GM18498 (cell line): ENCODE measurements around the gene SLC6A17.

ENCODE experiments used
- ATAC-seq: cut with Tn5 transposase; IDR thresholded peaks from one replicate; pipeline ENCODE4 v1.9.1; 2021; ENCODE audit warnings: mild to moderate bottlenecking, moderate library complexity; ENCODE audit not compliant: unreplicated experiment

The SLC6A17 gene

GRCh38 chr1:110201157-110201825 is 51.0 kb downstream of the SLC6A17 start:
- no peak for ATAC-seq

- no peak for ATAC-seq
These were observed 52.8 kb downstream of the SLC6A17 start for GRCh38 chr1:110203021-110203661.

GRCh38 chr1:110205156-110205555 is 54.9 kb downstream of the SLC6A17 start:
- ATAC-seq, result no peak

DNA sequence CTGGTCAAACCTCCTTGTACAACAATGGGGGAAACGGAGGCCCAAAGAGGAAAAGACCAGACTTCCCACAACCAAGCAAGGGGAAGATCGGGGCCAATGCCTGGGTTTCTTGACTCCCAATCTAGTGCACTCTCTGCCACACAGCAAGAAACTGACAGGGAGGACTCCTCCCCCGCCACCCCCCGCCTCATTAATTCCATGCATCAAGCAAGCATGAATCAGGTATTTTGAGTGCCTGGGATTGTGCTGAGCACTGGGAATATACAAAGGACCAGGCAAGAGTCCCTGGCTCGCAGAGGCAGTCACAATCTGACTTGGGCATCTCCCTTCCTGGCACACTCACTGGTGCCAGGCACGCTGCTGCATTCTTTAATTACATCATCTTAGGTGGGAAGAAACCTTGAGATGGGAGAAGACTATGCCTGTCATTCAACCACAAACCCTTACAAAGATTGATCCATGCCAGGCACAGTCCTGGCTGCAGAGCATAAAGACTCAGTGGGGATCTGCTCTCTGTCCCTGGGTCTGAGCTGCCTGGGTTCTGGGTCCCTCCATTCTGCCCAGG is 55.4 kb downstream of the SLC6A17 start:
- no peak for ATAC-seq

GRCh38 chr1:110206261-110206920 is 56.1 kb downstream of the SLC6A17 start:
- ATAC-seq, result no peak

GRCh38 chr1:110207831-110208230 is 57.5 kb downstream of the SLC6A17 start:
- no peak for ATAC-seq

DNA sequence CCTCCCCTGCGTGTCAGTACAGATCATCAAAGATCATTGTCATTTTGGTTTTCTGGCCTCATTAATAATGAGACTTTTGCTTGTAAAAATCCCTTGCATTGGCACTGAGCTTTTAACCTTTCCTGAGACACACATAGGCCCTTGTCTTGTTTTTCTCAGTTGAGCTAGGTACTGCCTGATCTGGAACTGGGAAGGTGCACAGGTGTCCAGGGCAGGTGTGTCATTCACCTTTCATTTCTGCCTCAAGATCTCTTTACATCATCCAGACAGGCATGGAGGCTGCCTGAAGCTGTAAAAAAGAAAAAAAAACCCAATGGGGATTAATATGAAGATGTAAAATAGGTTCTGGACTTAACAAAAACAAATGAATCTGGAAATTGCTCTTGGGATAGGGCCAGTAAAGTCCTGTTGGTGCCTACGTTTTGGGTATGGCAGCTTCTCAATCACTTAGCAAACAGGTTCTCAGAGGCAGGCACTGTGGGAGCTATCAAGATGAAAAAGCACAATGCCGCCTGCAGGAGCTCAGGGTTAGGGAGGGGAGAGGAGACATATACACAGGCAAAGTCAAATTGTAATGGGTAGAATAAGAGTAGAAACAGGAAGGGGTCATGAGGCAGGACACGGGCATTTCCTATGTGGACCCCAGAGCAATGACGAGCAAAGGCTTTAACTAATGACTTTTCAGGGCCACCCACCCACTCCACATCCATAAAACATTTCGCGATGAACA is 58.8 kb downstream of the SLC6A17 start:
- ATAC-seq, result no peak

GRCh38 chr1:110209715-110210603 is 59.7 kb downstream of the SLC6A17 start, which contains the start of gene KCNC4:
KCNC4 (plus strand) TSS chr1:110210314; CDS start chr1:110211500, 1,186 bp downstream.
- ATAC-seq, result peak; percentile 86

DNA sequence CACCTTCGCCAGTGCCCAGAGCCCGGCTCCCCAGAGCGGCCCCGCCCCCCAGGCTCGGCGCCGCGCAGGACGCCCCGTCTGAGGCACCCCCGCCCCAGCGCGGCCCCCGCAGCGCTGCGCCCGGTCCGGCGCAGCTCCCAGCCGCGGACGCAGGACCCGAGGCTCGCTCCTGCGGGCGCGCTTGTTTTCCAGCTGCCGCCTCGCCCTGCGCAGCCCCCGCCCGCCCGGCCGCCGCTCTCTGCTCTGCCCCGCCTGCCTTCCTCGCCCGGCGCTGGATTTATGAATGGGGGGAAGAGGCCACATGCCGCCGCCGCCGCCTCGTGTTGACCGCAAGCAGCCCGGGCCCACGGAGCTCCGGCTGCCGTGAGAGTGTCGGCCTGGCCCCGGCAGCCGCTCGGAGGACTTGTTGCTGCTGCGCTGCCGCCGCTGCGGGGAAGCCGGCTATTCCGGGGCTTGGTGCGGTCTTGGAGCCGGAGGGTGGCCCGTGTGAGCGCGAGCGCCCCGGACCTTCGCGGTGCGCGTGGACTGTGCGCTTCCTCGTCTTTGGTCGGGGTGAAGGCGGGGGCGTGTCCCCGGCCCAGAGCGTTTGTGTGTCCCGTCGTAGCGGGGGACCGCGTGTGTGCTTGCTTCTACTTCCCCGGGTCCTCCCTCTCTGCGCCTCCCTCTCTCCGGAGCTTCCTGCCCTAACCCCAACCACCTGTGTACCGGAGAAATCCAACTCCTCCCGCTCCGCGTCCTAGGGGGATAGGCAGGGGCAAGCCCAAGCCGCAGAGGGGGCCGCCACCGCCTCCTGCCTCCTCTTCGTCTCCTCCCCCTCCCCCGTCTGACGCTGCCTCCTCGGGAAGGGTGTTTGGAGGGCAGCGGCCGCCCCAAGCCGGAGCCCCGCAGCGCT is 60.6 kb downstream of the SLC6A17 start:
- ATAC-seq, result peak; percentile 35

GRCh38 chr1:110211496-110212168 is 61.3 kb downstream of the SLC6A17 start:
- ATAC-seq, result no peak

DNA sequence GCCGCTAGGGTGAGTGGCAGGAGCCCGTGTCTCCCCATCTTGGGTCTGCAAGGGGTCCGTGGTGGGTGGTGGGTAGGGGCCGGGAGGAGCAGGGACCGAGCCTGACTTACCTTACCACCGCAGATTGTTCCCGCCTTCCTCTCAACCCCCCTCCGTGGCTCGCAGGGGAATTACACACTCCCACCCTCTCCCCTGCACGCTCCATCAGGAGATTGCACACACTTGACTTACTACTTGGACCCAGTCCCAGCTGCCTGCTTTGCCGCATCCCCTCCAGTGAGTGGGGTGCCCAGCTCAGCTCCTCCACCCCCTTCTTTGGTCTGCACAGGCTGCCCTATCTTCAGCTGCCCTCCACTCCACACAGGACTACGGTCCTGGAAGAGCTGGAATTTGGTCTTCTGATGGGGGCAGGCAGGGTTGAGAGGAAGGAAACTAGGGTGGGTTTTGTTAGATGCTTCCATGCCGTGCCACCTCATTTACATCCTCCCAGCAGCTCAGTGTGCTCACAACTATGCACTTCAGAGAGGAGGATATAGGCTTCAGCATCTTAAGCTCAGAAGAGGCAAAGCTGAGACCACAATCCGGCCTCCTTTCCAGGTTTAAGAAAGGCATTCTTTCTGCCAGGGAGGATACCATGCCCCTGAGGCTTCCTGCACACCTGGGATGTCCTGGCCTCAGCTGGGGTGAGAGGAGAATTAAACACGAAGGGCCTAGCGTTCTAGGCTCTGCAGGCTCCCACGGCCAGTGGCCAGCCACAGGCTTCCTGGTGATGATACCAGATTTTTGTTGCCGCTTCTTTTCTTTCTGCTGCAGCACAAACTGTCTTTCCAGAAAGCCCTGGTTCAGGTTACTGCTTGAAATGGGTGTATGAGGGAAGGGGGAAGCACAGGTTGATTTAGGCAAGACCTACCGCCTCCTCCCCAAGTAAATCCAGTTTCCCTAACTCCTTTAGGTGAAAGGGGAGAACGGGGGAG is 62.2 kb downstream of the SLC6A17 start:
- ATAC-seq, result no peak

DNA sequence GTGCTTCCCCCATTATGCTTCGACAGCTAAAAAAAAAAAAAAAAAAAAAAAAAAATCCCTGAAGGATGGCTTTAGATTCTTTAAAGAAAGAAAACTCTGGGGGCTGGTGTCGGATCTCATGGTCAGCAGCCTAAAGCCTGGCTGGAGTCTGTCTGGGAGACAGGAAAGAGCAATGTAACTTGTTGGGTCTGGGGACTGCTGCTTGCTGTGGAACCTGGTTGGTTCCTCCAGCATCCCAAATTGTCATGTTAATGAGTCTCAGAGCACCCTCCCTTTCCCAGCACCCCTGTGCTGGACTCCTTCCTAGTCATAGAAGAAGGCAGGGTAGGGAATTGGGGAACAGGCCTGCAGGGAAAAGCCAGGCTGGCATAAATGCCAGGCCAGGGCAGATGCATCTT is 62.8 kb downstream of the SLC6A17 start:
- ATAC-seq, result no peak

DNA sequence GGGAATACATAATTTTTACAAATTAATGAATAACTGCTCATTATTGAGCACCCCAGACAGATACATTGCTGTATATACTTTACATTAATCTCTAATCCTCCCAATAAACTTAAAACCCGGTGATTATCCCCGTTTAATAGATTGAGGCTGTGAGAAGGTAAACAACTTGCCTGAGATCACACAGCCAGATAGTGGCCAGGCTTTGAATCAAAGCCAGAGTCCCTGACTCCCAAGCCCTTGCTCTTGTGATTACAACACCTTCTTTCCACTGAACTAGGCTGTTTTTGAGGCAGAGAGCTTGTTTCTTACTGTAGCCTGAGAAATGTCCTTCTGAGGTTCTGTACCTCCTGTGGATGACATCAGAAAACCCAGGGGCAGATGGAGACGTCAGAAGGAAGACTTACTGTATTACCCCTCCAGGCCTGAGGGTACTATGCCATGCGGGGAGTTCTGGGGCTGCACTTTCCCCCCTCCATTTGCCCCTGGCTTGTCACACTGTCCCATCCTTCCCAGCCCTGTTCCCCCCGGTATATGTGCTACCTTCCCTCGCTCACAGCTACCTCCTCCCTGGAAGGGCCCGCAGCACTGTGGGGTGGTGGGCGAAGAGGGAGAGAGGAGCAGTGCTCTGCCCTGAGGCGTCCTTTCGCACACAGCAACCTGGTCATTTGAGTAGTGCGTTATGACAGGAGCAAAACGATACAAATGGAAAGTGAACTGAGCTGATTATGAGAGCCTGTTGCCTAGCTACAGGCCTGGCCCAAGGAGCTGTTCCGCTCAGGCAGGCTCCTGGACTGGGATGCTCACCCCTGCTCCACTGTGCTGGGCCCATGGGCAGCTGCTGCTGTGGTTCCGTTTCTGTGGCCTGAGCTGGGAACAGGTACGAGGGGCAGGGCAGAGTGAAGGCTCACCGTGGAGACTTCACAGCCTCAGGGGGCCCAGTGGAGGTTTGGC is 64.4 kb downstream of the SLC6A17 start:
- no peak for ATAC-seq

GRCh38 chr1:110215621-110216515 is 65.6 kb downstream of the SLC6A17 start:
- no peak for ATAC-seq

DNA sequence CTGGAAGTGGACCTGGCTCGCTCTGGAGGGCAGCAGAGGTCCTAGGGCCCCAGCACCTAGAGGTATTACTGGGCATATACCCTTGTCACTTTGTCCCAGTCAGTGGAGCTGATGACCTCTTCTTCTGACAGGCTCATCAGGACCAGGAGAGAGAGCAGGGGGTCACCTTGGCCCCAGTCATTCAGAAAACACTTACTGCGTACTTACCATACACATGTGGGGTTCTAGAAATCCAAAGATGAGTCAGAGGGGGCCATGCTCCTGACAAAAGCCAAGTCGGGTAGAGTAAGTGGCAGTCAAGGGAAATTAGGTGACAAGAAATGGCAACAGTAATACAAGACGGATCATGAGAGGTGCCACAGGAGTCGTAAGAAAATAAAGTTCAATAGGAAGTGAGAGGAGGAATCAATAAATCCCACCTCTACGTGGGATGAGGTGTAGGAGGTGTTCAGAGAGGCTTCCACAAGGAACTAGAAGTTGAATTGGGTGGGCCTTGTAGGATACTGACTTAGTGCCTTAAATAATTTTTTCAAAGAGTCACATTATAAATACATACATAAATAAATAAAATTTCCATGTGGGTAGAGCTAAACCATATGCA is 66.7 kb downstream of the SLC6A17 start:
- ATAC-seq, result no peak
